ENCODE measurements around the gene SKAP2. TPM values are rescaled to one million over a fixed set of nuclear protein-coding genes. Genes with fewer than 3 reads are reported as not detected.

SKAP2 gene
- total RNA-seq, 1 experiment from 2014 or later: 9.6 TPM

- Histone ChIP-seq H3K9ac (ENCODE audit: low read length) (no peak overlapping the region), H2AFZ (ENCODE audit: low read length) (no peak overlapping the region), H3K4me3 (ENCODE audit: low read length) (no peak overlapping the region), H3K27ac (ENCODE audit: low read length) (no peak overlapping the region), H4K20me1 (ENCODE audit: low read length) (no peaks in the 10 kb centered on the region), H3K9me2 (replicated peaks; ENCODE audit: low read length) (no peaks in the 10 kb centered on the region), H3K4me1 (ENCODE audit: insufficient read depth, low read length) (peaks cover 44% of the 10 kb centered on the region), H3K79me2 (ENCODE audit: low read length) (no peaks in the 10 kb centered on the region), H3K36me3 (ENCODE audit: low read depth, low read length) (no peaks in the 10 kb centered on the region), H3K27me3 (ENCODE audit: low read length) (no peaks in the 10 kb centered on the region), H3K4me2 (ENCODE audit: low read length) (no peak overlapping the region), H3K9me3 (ENCODE audit: low read length) (no peaks in the 10 kb centered on the region), H3F3A (ENCODE audit: low read length, unreplicated experiment) (no peaks in the 10 kb centered on the region)
- ATAC-seq: no peak
- TF ChIP-seq CTCF (conservative IDR thresholded peaks at IDR 0.05; ENCODE audit: low read depth, low read length) (no peak), EZH2phosphoT487 (IDR thresholded peaks at IDR 0.05; ENCODE audit: borderline replicate concordance, low read length) (no peak), EZH2 (IDR thresholded peaks at IDR 0.05; ENCODE audit: low read length, unreplicated experiment) (no peak)
- BruUV-seq (replicated peaks): no TSS peak
- intact Hi-C loops (cut with micrococcal nuclease): no loop called here
- ChIA-PET CTCF (no interaction called here), POLR2A (ENCODE audit: unreplicated experiment) (no interaction called here)
- no peak for DNase-seq
Measured at GRCh38 chr7:26650103-26650502, 214.3 kb downstream of the SKAP2 start.

DNA sequence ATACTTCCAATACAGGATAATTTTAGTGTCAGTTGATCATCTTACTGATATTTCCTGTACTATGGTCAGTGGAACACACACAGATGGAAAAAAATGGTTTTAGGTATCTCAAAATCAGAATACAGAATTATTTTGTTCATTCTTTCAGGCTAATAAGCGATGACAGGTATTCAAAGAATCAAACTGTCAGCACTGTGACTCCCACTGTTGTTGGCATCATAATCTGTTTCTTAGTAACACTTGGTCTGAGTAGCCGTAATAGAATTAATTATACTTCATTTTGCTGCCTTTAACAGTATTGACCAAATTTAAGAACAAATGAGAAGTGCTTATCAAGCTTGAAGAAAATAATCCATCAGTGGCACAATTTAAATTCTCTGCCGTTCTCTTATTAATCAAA is 215.0 kb downstream of the SKAP2 start:
- H3K36me3 ChIP-seq (ENCODE audit: low read depth, low read length): no peaks in the 10 kb centered on the region
- ChIA-PET CTCF (interaction anchor here (1.1 to 1.5 kb wide), 2 partner anchors 100 to 280 kb away, joined by 3 to 5 read pairs; no protein-coding TSS in a partner anchor), POLR2A (ENCODE audit: unreplicated experiment) (no interaction called here)
- intact Hi-C loops (cut with micrococcal nuclease): loop anchor here (2.0 to 5.0 kb wide), 2 partner anchors 41 to 142 kb away; no protein-coding TSS in a partner anchor
- BruUV-seq (replicated peaks): no TSS peak
- no peak overlapping the region for H2AFZ ChIP-seq (ENCODE audit: low read length)
- H3K4me1 ChIP-seq (ENCODE audit: insufficient read depth, low read length): peaks cover 43% of the 10 kb centered on the region
- no peaks in the 10 kb centered on the region for H3K27me3 ChIP-seq (ENCODE audit: low read length)
- ATAC-seq (no peak), DNase-seq (no peak)
- no peaks in the 10 kb centered on the region for H4K20me1 ChIP-seq (ENCODE audit: low read length)
- TF ChIP-seq EZH2phosphoT487 (IDR thresholded peaks at IDR 0.05; ENCODE audit: borderline replicate concordance, low read length): no peak
- no peak for TF ChIP-seq CTCF (conservative IDR thresholded peaks at IDR 0.05; ENCODE audit: low read depth, low read length)
- no peak for TF ChIP-seq EZH2 (IDR thresholded peaks at IDR 0.05; ENCODE audit: low read length, unreplicated experiment)
- H3K9ac ChIP-seq (ENCODE audit: low read length): no peak overlapping the region
- H3K4me2 ChIP-seq (ENCODE audit: low read length): peak overlapping the region; percentile 57; the same call in 1 of the 2 replicates
- H3F3A ChIP-seq (ENCODE audit: low read length, unreplicated experiment): no peaks in the 10 kb centered on the region
- H3K4me3 ChIP-seq (ENCODE audit: low read length): no peak overlapping the region
- H3K27ac ChIP-seq (ENCODE audit: low read length): peak overlapping the region; percentile 68
- no peaks in the 10 kb centered on the region for H3K79me2 ChIP-seq (ENCODE audit: low read length)
- no peaks in the 10 kb centered on the region for H3K9me2 ChIP-seq (replicated peaks; ENCODE audit: low read length)
- no peaks in the 10 kb centered on the region for H3K9me3 ChIP-seq (ENCODE audit: low read length)

- no peaks in the 10 kb centered on the region for H3K9me3 ChIP-seq (ENCODE audit: low read length)
- no peaks in the 10 kb centered on the region for H3K79me2 ChIP-seq (ENCODE audit: low read length)
- TF ChIP-seq EZH2phosphoT487 (IDR thresholded peaks at IDR 0.05; ENCODE audit: borderline replicate concordance, low read length) (no peak), EZH2 (IDR thresholded peaks at IDR 0.05; ENCODE audit: low read length, unreplicated experiment) (no peak), CTCF (conservative IDR thresholded peaks at IDR 0.05; ENCODE audit: low read depth, low read length) (no peak)
- ChIA-PET CTCF (interaction anchor here (1.1 to 1.5 kb wide), 2 partner anchors 99 to 279 kb away, joined by 3 to 5 read pairs; no protein-coding TSS in a partner anchor), POLR2A (ENCODE audit: unreplicated experiment) (no interaction called here)
- no peaks in the 10 kb centered on the region for H3K9me2 ChIP-seq (replicated peaks; ENCODE audit: low read length)
- H3K4me1 ChIP-seq (ENCODE audit: insufficient read depth, low read length): peaks cover 36% of the 10 kb centered on the region
- peak overlapping the region; percentile 57 for H3K4me2 ChIP-seq (ENCODE audit: low read length)
- intact Hi-C loops (cut with micrococcal nuclease): loop anchor here (2.0 to 5.0 kb wide), 2 partner anchors 40 to 141 kb away; no protein-coding TSS in a partner anchor
- no peaks in the 10 kb centered on the region for H4K20me1 ChIP-seq (ENCODE audit: low read length)
- DNase-seq (peak; percentile 85), ATAC-seq (peak; percentile 97)
- peak overlapping the region; percentile 22; the same call in 1 of the 2 replicates for H3K4me3 ChIP-seq (ENCODE audit: low read length)
- no peaks in the 10 kb centered on the region for H3K36me3 ChIP-seq (ENCODE audit: low read depth, low read length)
- H3K9ac ChIP-seq (ENCODE audit: low read length): peak overlapping the region; percentile 6
- no peaks in the 10 kb centered on the region for H3F3A ChIP-seq (ENCODE audit: low read length, unreplicated experiment)
- H3K27ac ChIP-seq (ENCODE audit: low read length): peak overlapping the region; percentile 68
- H3K27me3 ChIP-seq (ENCODE audit: low read length): no peaks in the 10 kb centered on the region
- peak overlapping the region; percentile 16; the same call in 1 of the 2 replicates for H2AFZ ChIP-seq (ENCODE audit: low read length)
- BruUV-seq (replicated peaks): no TSS peak
Measured at GRCh38 chr7:26648554-26648953, 215.8 kb downstream of the SKAP2 start.
